ENCODE measurements around the gene EPB41L1.

DNA sequence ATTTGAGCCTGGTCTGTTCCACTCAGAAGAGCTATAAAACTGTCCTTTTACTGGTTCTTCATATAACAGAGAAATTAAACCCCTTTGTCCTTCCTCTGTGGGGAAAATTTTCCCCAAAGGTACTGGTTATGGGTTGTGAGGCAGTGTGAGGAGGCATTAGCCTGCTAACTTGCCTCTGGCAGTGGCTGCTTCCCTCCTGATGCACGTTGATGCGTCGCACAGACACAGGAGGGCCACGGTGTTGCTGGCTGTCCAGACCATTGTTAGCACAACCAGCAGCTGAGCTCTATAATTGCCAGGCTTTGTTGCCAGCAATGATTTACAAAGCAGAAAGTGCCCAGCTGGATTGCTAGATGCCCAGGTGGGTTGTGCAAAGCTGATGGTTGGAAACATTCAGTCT lies 91.9 kb downstream of the EPB41L1 start:
- TF ChIP-seq POLR2AphosphoS5 (IDR thresholded peaks at IDR 0.05; ENCODE audit: low read depth, low read length): no peak
- no peak for TF ChIP-seq SIN3A (IDR thresholded peaks at IDR 0.05; ENCODE audit: borderline replicate concordance, insufficient read depth, low read length)
- no peak for TF ChIP-seq TAF1 (IDR thresholded peaks at IDR 0.05; ENCODE audit: borderline replicate concordance, insufficient read depth, low read length)
- TF ChIP-seq, protein P1, sequence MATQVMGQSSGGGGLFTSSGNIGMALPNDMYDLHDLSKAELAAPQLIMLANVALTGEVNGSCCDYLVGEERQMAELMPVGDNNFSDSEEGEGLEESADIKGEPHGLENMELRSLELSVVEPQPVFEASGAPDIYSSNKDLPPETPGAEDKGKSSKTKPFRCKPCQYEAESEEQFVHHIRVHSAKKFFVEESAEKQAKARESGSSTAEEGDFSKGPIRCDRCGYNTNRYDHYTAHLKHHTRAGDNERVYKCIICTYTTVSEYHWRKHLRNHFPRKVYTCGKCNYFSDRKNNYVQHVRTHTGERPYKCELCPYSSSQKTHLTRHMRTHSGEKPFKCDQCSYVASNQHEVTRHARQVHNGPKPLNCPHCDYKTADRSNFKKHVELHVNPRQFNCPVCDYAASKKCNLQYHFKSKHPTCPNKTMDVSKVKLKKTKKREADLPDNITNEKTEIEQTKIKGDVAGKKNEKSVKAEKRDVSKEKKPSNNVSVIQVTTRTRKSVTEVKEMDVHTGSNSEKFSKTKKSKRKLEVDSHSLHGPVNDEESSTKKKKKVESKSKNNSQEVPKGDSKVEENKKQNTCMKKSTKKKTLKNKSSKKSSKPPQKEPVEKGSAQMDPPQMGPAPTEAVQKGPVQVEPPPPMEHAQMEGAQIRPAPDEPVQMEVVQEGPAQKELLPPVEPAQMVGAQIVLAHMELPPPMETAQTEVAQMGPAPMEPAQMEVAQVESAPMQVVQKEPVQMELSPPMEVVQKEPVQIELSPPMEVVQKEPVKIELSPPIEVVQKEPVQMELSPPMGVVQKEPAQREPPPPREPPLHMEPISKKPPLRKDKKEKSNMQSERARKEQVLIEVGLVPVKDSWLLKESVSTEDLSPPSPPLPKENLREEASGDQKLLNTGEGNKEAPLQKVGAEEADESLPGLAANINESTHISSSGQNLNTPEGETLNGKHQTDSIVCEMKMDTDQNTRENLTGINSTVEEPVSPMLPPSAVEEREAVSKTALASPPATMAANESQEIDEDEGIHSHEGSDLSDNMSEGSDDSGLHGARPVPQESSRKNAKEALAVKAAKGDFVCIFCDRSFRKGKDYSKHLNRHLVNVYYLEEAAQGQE (IDR thresholded peaks at IDR 0.05; ENCODE audit: insufficient read depth in 1 of 2, low read depth in 2 of 2, low read length in 2 of 2): no peak
- no peak for TF ChIP-seq FOXP2 (optimal IDR thresholded peaks at IDR 0.05; ENCODE audit: borderline replicate concordance, extremely low read depth, extremely low read length, insufficient read depth)

Data from PFSK-1 (cell line).